HL-60 (cell line): ENCODE data around the gene DCC.

Experiments used
- DNase-seq, 2 experiments: peaks; one replicate each; pipeline ENCODE4 v3.0.0-alpha.2; 2010 to 2020; ENCODE audit warnings: low read depth in 1 of 2, low spot score in 1 of 2
- H3K27ac ChIP-seq: fragments of 250-450 bp; sonication (Bioruptor Pico); replicated peaks from 2 replicates; pipeline ENCODE4 v1.5.1; 2020; ENCODE audit warnings: mild to moderate bottlenecking, moderate library complexity
- H3K27me3 ChIP-seq: fragments of 250-450 bp; sonication (Bioruptor Pico); 2 replicates; pipeline ENCODE4 v1.5.1; 2021; ENCODE audit warnings: mild to moderate bottlenecking, moderate library complexity; ENCODE audit not compliant: insufficient read depth, poor library complexity, severe bottlenecking
- H3K4me3 ChIP-seq: replicated peaks from 2 replicates; pipeline ENCODE4 v1.5.1; 2011; ENCODE audit warnings: mild to moderate bottlenecking, control low read depth, low read length; ENCODE audit not compliant: insufficient read depth
- GABPA ChIP-seq: IDR thresholded peaks from 2 replicates; pipeline ENCODE4 v1.6.1; 2012; ENCODE audit warnings: low read depth
- POLR2AphosphoS5 ChIP-seq: IDR thresholded peaks from 2 replicates; pipeline ENCODE4 v1.6.1; 2012; ENCODE audit warnings: low read depth
- SPI1 ChIP-seq: IDR thresholded peaks from 2 replicates; pipeline ENCODE4 v1.6.1; 2012; ENCODE audit warnings: low read depth, mild to moderate bottlenecking, borderline replicate concordance
- TF ChIP-seq, protein P1 (sequence below): IDR thresholded peaks from 2 replicates; pipeline ENCODE4 v1.6.1; 2012; ENCODE audit warnings: low read depth; ENCODE audit not compliant: insufficient replicate concordance
- TF ChIP-seq, protein P2 (sequence below): IDR thresholded peaks from one replicate; pipeline ENCODE4 v1.5.1; 2011; ENCODE audit warnings: low read length, control low read depth, inconsistent platforms; ENCODE audit not compliant: insufficient read depth

Gene DCC

GRCh38 chr18:52496426-52496825 lies 156.4 kb downstream of the DCC start:
- H3K4me3 ChIP-seq = no peak overlapping the region
- TF ChIP-seq, protein P1, sequence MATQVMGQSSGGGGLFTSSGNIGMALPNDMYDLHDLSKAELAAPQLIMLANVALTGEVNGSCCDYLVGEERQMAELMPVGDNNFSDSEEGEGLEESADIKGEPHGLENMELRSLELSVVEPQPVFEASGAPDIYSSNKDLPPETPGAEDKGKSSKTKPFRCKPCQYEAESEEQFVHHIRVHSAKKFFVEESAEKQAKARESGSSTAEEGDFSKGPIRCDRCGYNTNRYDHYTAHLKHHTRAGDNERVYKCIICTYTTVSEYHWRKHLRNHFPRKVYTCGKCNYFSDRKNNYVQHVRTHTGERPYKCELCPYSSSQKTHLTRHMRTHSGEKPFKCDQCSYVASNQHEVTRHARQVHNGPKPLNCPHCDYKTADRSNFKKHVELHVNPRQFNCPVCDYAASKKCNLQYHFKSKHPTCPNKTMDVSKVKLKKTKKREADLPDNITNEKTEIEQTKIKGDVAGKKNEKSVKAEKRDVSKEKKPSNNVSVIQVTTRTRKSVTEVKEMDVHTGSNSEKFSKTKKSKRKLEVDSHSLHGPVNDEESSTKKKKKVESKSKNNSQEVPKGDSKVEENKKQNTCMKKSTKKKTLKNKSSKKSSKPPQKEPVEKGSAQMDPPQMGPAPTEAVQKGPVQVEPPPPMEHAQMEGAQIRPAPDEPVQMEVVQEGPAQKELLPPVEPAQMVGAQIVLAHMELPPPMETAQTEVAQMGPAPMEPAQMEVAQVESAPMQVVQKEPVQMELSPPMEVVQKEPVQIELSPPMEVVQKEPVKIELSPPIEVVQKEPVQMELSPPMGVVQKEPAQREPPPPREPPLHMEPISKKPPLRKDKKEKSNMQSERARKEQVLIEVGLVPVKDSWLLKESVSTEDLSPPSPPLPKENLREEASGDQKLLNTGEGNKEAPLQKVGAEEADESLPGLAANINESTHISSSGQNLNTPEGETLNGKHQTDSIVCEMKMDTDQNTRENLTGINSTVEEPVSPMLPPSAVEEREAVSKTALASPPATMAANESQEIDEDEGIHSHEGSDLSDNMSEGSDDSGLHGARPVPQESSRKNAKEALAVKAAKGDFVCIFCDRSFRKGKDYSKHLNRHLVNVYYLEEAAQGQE = no peak
- TF ChIP-seq POLR2AphosphoS5 = no peak
- no peak for TF ChIP-seq SPI1
- TF ChIP-seq GABPA = no peak
- TF ChIP-seq, protein P2, sequence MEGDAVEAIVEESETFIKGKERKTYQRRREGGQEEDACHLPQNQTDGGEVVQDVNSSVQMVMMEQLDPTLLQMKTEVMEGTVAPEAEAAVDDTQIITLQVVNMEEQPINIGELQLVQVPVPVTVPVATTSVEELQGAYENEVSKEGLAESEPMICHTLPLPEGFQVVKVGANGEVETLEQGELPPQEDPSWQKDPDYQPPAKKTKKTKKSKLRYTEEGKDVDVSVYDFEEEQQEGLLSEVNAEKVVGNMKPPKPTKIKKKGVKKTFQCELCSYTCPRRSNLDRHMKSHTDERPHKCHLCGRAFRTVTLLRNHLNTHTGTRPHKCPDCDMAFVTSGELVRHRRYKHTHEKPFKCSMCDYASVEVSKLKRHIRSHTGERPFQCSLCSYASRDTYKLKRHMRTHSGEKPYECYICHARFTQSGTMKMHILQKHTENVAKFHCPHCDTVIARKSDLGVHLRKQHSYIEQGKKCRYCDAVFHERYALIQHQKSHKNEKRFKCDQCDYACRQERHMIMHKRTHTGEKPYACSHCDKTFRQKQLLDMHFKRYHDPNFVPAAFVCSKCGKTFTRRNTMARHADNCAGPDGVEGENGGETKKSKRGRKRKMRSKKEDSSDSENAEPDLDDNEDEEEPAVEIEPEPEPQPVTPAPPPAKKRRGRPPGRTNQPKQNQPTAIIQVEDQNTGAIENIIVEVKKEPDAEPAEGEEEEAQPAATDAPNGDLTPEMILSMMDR = no peak
- H3K27ac ChIP-seq = no peak overlapping the region
- H3K27me3 ChIP-seq = no peaks in the 10 kb centered on the region
- no peak for DNase-seq

- H3K27me3 ChIP-seq = no peaks in the 10 kb centered on the region
- DNase-seq = no peak
- H3K4me3 ChIP-seq = no peak overlapping the region
- TF ChIP-seq, protein P1 = no peak
- no peak for TF ChIP-seq POLR2AphosphoS5
- no peak overlapping the region for H3K27ac ChIP-seq
These were observed 159.0 kb downstream of the DCC start for GRCh38 chr18:52499016-52499415.

GRCh38 chr18:52499644-52500043 lies 159.6 kb downstream of the DCC start:
- Histone ChIP-seq H3K27ac (no peak overlapping the region), H3K4me3 (no peak overlapping the region), H3K27me3 (no peaks in the 10 kb centered on the region)
- TF ChIP-seq, protein P2 = no peak
- TF ChIP-seq GABPA = no peak
- TF ChIP-seq, protein P1 = no peak
- DNase-seq = no peak

DNA sequence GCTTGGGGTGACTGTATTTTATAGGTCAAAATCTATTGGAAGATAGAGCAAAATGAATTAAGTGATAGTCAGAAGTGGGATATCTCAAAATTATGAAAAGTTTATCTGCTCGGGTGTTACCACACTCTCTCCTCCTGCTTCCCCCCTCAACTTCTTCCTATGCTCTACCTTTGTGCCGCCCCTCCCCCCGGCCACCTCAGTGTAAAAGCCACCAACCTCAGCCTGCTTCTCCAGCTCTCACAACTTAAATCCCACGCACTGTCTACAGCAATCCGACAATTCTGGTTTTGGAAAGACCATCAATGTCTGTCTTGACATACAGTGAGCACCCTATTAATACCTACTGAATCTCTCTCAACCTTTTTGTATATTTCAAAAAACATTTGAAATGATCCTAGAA lies 164.6 kb downstream of the DCC start:
- TF ChIP-seq SPI1 (no peak), GABPA (no peak), POLR2AphosphoS5 (no peak)
- TF ChIP-seq, protein P2 = no peak
- TF ChIP-seq, protein P1 = no peak
- Histone ChIP-seq H3K27ac (no peak overlapping the region), H3K4me3 (no peak overlapping the region)

More for the DNA sequence above, 164.6 kb downstream of the DCC start:
- no peaks in the 10 kb centered on the region for H3K27me3 ChIP-seq
- DNase-seq = no peak
